Liver (tissue), 3 donors: ENCODE measurements around the gene RHOT2.

Experiments
- EGR1 ChIP-seq, 2 donors: IDR thresholded peaks; 2 replicates each; pipeline ENCODE4 v1.6.1; 2016 to 2018; ENCODE audit warnings: antibody characterized with exemption in 2 of 2, low read depth in 2 of 2
- FOXA1 ChIP-seq: IDR thresholded peaks from 2 replicates; pipeline ENCODE4 v1.6.1; 2016; ENCODE audit warnings: antibody characterized with exemption
- GABPA ChIP-seq, 2 donors: IDR thresholded peaks in 1 of 2; conservative IDR thresholded peaks in 1 of 2; 2 replicates each; pipeline ENCODE4 v1.6.1; 2016; ENCODE audit warnings: antibody characterized with exemption in 2 of 2, mild to moderate bottlenecking in 1 of 2, moderate library complexity in 1 of 2
- JUND ChIP-seq, 2 donors: IDR thresholded peaks; 2 replicates each; pipeline ENCODE4 v1.6.1; 2016; ENCODE audit warnings: antibody characterized with exemption in 2 of 2
- TAF1 ChIP-seq: conservative IDR thresholded peaks from 2 replicates; pipeline ENCODE4 v1.6.1; 2016; ENCODE audit warnings: antibody characterized with exemption, mild to moderate bottlenecking
- YY1 ChIP-seq: IDR thresholded peaks from 2 replicates; pipeline ENCODE4 v1.6.1; 2016; ENCODE audit warnings: antibody characterized with exemption, mild to moderate bottlenecking
- TF ChIP-seq, protein P1 (sequence below): IDR thresholded peaks from 2 replicates; pipeline ENCODE4 v1.6.1; 2016; ENCODE audit warnings: antibody characterized with exemption
- TF ChIP-seq, protein P2 (sequence below): fragments of 150-350 bp; IDR thresholded peaks from 2 replicates; pipeline ENCODE4 v1.5.1; 2017; ENCODE audit warnings: improper control_type of control experiment, low read depth, low read length; ENCODE audit not compliant: missing input control
- TF ChIP-seq, protein P3 (sequence below): IDR thresholded peaks from 2 replicates; pipeline ENCODE4 v1.6.1; 2016; ENCODE audit warnings: antibody characterized with exemption, mild to moderate bottlenecking
- TF ChIP-seq, protein P4 (sequence below): IDR thresholded peaks from 2 replicates; pipeline ENCODE4 v1.6.1; 2016; ENCODE audit warnings: antibody characterized with exemption
- TF ChIP-seq, protein P5 (sequence below): IDR thresholded peaks from 2 replicates; pipeline ENCODE4 v1.6.1; 2016; ENCODE audit warnings: antibody characterized with exemption
- donor health status: healthy.
- donor health status: healthy.

DNA sequence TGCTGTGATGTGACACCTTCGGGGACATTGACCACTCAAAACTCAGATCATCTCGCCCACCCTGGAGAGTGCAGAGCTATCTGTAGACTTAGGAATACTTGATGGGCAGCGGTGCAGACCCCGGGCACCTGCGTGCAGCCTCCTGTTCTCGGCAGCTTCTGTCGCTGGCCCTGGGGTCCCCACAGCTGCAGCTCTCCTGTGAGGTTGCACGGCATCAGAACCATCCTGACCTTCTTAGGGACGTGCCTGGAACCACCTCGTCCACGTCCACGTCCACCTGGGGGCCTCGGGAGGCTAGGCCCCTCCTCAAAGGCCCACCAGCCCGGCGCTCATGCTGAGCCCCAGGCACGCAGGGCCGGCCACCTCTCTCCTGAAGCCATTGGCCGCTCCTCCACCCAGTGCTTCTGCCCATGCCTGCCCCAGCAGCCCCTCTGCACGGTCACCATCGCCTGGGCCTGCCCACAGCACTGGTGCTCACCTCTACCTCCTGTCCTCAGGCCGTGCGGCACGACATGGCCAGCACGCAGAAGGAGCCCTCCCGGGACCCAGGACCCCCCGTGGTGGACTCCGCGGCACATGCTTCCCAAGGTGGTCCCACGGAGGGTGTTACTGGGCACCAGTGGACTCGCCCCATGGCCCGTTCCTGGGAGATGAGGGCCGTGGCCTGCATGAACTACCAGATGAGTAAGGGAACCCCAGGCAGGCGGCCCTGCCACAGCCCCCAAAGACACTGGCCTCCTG is 39.4 kb upstream of the RHOT2 start:
- no peak for TF ChIP-seq JUND (IDR thresholded peaks at IDR 0.05)
- TF ChIP-seq, protein P1, sequence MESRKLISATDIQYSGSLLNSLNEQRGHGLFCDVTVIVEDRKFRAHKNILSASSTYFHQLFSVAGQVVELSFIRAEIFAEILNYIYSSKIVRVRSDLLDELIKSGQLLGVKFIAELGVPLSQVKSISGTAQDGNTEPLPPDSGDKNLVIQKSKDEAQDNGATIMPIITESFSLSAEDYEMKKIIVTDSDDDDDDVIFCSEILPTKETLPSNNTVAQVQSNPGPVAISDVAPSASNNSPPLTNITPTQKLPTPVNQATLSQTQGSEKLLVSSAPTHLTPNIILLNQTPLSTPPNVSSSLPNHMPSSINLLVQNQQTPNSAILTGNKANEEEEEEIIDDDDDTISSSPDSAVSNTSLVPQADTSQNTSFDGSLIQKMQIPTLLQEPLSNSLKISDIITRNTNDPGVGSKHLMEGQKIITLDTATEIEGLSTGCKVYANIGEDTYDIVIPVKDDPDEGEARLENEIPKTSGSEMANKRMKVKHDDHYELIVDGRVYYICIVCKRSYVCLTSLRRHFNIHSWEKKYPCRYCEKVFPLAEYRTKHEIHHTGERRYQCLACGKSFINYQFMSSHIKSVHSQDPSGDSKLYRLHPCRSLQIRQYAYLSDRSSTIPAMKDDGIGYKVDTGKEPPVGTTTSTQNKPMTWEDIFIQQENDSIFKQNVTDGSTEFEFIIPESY: no peak
- TF ChIP-seq, protein P2, sequence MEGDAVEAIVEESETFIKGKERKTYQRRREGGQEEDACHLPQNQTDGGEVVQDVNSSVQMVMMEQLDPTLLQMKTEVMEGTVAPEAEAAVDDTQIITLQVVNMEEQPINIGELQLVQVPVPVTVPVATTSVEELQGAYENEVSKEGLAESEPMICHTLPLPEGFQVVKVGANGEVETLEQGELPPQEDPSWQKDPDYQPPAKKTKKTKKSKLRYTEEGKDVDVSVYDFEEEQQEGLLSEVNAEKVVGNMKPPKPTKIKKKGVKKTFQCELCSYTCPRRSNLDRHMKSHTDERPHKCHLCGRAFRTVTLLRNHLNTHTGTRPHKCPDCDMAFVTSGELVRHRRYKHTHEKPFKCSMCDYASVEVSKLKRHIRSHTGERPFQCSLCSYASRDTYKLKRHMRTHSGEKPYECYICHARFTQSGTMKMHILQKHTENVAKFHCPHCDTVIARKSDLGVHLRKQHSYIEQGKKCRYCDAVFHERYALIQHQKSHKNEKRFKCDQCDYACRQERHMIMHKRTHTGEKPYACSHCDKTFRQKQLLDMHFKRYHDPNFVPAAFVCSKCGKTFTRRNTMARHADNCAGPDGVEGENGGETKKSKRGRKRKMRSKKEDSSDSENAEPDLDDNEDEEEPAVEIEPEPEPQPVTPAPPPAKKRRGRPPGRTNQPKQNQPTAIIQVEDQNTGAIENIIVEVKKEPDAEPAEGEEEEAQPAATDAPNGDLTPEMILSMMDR: no peak
- TF ChIP-seq, protein P3, sequence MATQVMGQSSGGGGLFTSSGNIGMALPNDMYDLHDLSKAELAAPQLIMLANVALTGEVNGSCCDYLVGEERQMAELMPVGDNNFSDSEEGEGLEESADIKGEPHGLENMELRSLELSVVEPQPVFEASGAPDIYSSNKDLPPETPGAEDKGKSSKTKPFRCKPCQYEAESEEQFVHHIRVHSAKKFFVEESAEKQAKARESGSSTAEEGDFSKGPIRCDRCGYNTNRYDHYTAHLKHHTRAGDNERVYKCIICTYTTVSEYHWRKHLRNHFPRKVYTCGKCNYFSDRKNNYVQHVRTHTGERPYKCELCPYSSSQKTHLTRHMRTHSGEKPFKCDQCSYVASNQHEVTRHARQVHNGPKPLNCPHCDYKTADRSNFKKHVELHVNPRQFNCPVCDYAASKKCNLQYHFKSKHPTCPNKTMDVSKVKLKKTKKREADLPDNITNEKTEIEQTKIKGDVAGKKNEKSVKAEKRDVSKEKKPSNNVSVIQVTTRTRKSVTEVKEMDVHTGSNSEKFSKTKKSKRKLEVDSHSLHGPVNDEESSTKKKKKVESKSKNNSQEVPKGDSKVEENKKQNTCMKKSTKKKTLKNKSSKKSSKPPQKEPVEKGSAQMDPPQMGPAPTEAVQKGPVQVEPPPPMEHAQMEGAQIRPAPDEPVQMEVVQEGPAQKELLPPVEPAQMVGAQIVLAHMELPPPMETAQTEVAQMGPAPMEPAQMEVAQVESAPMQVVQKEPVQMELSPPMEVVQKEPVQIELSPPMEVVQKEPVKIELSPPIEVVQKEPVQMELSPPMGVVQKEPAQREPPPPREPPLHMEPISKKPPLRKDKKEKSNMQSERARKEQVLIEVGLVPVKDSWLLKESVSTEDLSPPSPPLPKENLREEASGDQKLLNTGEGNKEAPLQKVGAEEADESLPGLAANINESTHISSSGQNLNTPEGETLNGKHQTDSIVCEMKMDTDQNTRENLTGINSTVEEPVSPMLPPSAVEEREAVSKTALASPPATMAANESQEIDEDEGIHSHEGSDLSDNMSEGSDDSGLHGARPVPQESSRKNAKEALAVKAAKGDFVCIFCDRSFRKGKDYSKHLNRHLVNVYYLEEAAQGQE: no peak
- TF ChIP-seq, protein P4, sequence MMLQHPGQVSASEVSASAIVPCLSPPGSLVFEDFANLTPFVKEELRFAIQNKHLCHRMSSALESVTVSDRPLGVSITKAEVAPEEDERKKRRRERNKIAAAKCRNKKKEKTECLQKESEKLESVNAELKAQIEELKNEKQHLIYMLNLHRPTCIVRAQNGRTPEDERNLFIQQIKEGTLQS: no peak
- no peak for TF ChIP-seq EGR1 (IDR thresholded peaks at IDR 0.05; ENCODE audit: low read depth in 2 of 2)
- TF ChIP-seq GABPA (IDR thresholded peaks at IDR 0.05 in 1 of 2, conservative IDR thresholded peaks at IDR 0.05 in 1 of 2): no peak
- TF ChIP-seq, protein P5, sequence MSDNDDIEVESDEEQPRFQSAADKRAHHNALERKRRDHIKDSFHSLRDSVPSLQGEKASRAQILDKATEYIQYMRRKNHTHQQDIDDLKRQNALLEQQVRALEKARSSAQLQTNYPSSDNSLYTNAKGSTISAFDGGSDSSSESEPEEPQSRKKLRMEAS: no peak
- no peak for TF ChIP-seq TAF1
- no peak for TF ChIP-seq FOXA1
- TF ChIP-seq YY1: no peak
